SKM-1 treated with dmso at 0.1 percent for 144 hours (cell line): ENCODE measurements around the gene VMAC.
"Not testable (repeated sequence)": the region's sequence is repeated elsewhere in the genome, so short reads cannot be mapped to it uniquely, and the experiment has no call there.

ENCODE experiments used
- DNase-seq: peaks from one replicate; lab custom pipeline; 2025; ENCODE audit not compliant: unreplicated experiment; lab: John Stamatoyannopoulos, UW

The VMAC gene

GRCh38 chr19:5904352-5905113 lies at the start of gene VMAC:
TSS of gene VMAC (plus strand) at chr19:5904872. CDS start at chr19:5904891, 19 bp downstream.
- peak; percentile 100 for DNase-seq

GRCh38 chr19:5855151-5855550 lies 49.5 kb upstream of the VMAC start:
- not testable (repeated sequence) for DNase-seq

- no peak for DNase-seq
These were observed 47.2 kb upstream of the VMAC start for GRCh38 chr19:5857203-5858081.

GRCh38 chr19:5863030-5863665 lies 41.5 kb upstream of the VMAC start:
- DNase-seq = no peak

GRCh38 chr19:5864013-5864720 lies 40.5 kb upstream of the VMAC start:
- DNase-seq = no peak

- DNase-seq = no peak
These were observed 39.8 kb upstream of the VMAC start for GRCh38 chr19:5864725-5865486.

GRCh38 chr19:5865772-5866171 lies 38.9 kb upstream of the VMAC start:
- no peak for DNase-seq

GRCh38 chr19:5867201-5868136 lies 37.2 kb upstream of the VMAC start:
- no peak for DNase-seq

- no peak for DNase-seq
These were observed 33.7 kb upstream of the VMAC start for GRCh38 chr19:5870986-5871394.

- DNase-seq = no peak
These were observed 31.0 kb upstream of the VMAC start for GRCh38 chr19:5873617-5874199.

GRCh38 chr19:5874496-5874895 lies 30.2 kb upstream of the VMAC start:
- DNase-seq = peak; percentile 63

GRCh38 chr19:5877427-5877826 lies 27.2 kb upstream of the VMAC start:
- no peak for DNase-seq

GRCh38 chr19:5877882-5878281 lies 26.8 kb upstream of the VMAC start:
- DNase-seq = no peak

GRCh38 chr19:5880196-5880595 lies 24.5 kb upstream of the VMAC start:
- DNase-seq = no peak

GRCh38 chr19:5880604-5881078 lies 24.0 kb upstream of the VMAC start:
- DNase-seq = peak; percentile 5

- DNase-seq = no peak
These were observed 23.0 kb upstream of the VMAC start for GRCh38 chr19:5881543-5882299.

- DNase-seq = no peak
These were observed 22.2 kb upstream of the VMAC start for GRCh38 chr19:5882421-5882968.
